ENCODE results near the gene ROGDI.
"Not testable (repeated sequence)": the region's sequence is repeated elsewhere in the genome, so short reads cannot be mapped to it uniquely, and the experiment has no call there.

The ROGDI gene

GRCh38 chr16:4788910-4789309 lies 13.5 kb downstream of the ROGDI start:
- no peak for DNase-seq

GRCh38 chr16:4788489-4788889 lies 13.9 kb downstream of the ROGDI start:
- no peak for DNase-seq

GRCh38 chr16:4787627-4788482 lies 14.6 kb downstream of the ROGDI start, which contains the start of gene SEPTIN12:
Gene SEPTIN12 (minus strand): TSS chr16:4788345. CDS start chr16:4787645, 700 bp downstream.
- peak; percentile 98 for DNase-seq

GRCh38 chr16:4787068-4787467 lies 15.4 kb downstream of the ROGDI start:
- no peak for DNase-seq

- DNase-seq, result no peak
Measured at GRCh38 chr16:4785758-4786433, 16.5 kb downstream of the ROGDI start.

GRCh38 chr16:4784444-4784987 lies 17.9 kb downstream of the ROGDI start:
- DNase-seq, result not testable (repeated sequence)

GRCh38 chr16:4783951-4784336 lies 18.5 kb downstream of the ROGDI start:
- no peak for DNase-seq

GRCh38 chr16:4783251-4783950 lies 19.0 kb downstream of the ROGDI start:
- no peak for DNase-seq

GRCh38 chr16:4780235-4780634 lies 22.2 kb downstream of the ROGDI start:
- no peak for DNase-seq

GRCh38 chr16:4778050-4778392 lies 24.4 kb downstream of the ROGDI start:
- DNase-seq, result no peak

GRCh38 chr16:4777339-4778049 lies 24.9 kb downstream of the ROGDI start:
- no peak for DNase-seq

GRCh38 chr16:4776141-4776705 lies 26.2 kb downstream of the ROGDI start:
- DNase-seq, result no peak

- no peak for DNase-seq
Measured at GRCh38 chr16:4775005-4775404, 27.4 kb downstream of the ROGDI start.

GRCh38 chr16:4772351-4772750 lies 30.1 kb downstream of the ROGDI start:
- no peak for DNase-seq

GRCh38 chr16:4771646-4772045 lies 30.8 kb downstream of the ROGDI start:
- no peak for DNase-seq

- DNase-seq, result no peak
Measured at GRCh38 chr16:4769306-4769638, 33.2 kb downstream of the ROGDI start.

GRCh38 chr16:4768549-4769305 lies 33.7 kb downstream of the ROGDI start:
- peak; percentile 87 for DNase-seq

- DNase-seq, result no peak
Measured at GRCh38 chr16:4767872-4768548, 34.4 kb downstream of the ROGDI start.

- peak; percentile 89 for DNase-seq
Measured at GRCh38 chr16:4766875-4767628, 35.4 kb downstream of the ROGDI start, which contains the start of gene ZNF500. Gene ZNF500 (minus strand): TSS chr16:4767162. CDS start chr16:4765978, 1,184 bp downstream.
